HG02884 (cell line): ENCODE data around the gene HMX3.
"Not testable (repeated sequence)": the region's sequence is repeated elsewhere in the genome, so short reads cannot be mapped to it uniquely, and the experiment has no call there.

Experiments
- ATAC-seq: cut with Tn5 transposase; IDR thresholded peaks from one replicate; pipeline ENCODE4 v1.9.1; 2021; ENCODE audit warnings: mild to moderate bottlenecking, moderate library complexity; ENCODE audit not compliant: unreplicated experiment

Gene HMX3

GRCh38 chr10:123171616-123172015 is 35.8 kb downstream of the HMX3 start:
- not testable (repeated sequence) for ATAC-seq

- no peak for ATAC-seq
Measured at GRCh38 chr10:123175389-123176387, 39.9 kb downstream of the HMX3 start.

- not testable (repeated sequence) for ATAC-seq
Measured at GRCh38 chr10:123178390-123178789, 42.6 kb downstream of the HMX3 start.

- ATAC-seq = no peak
Measured at GRCh38 chr10:123180101-123181090, 44.6 kb downstream of the HMX3 start.

DNA sequence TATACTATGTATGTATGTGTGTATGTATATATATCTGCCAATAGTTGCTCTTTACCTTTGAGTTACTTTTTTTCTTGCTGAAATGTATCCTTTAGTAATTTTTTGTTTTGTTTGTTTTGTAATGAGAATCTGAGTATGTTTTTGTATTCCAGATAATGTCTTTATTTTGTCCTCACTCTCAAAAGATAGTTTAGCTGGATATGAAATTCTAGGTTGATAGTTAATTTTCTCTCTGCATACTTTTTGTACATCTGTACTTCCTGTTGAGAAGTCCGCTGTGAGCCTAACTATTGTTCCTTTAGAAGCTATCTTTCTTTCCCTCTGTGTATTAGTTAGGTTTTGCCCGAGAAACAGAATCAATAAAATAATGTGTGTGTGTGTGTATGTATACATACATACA is 48.0 kb downstream of the HMX3 start:
- ATAC-seq = no peak

GRCh38 chr10:123187781-123188180 is 52.0 kb downstream of the HMX3 start:
- ATAC-seq = no peak
